IPS-18a (cell line): ENCODE measurements around the gene GSK3B.

ENCODE experiments used
- H3K27ac ChIP-seq: one replicate; pipeline ENCODE4 v1.5.1; 2013; ENCODE audit warnings: low read length
- H3K27me3 ChIP-seq: one replicate; pipeline ENCODE4 v1.6.1; 2013; ENCODE audit warnings: mild to moderate bottlenecking, low read length; ENCODE audit not compliant: control insufficient read depth, insufficient read depth
- H3K36me3 ChIP-seq: one replicate; pipeline ENCODE4 v1.6.1; 2013; ENCODE audit warnings: low read depth, low read length; ENCODE audit not compliant: control insufficient read depth
- H3K4me1 ChIP-seq: one replicate; pipeline ENCODE4 v1.6.1; 2013; ENCODE audit warnings: low read depth, low read length; ENCODE audit not compliant: control insufficient read depth
- H3K4me3 ChIP-seq: one replicate; pipeline ENCODE4 v1.5.1; 2013; ENCODE audit warnings: low read length
- H3K9ac ChIP-seq: one replicate; pipeline ENCODE4 v1.6.1; 2013; ENCODE audit warnings: mild to moderate bottlenecking, low read length, moderate library complexity
- H3K9me3 ChIP-seq: one replicate; pipeline ENCODE4 v1.6.1; 2013; ENCODE audit warnings: low read depth, low read length; ENCODE audit not compliant: control insufficient read depth

The GSK3B gene

GRCh38 chr3:120095226-120095978 is 1.2 kb upstream of the GSK3B start:
- Histone ChIP-seq H3K9ac (peak overlapping the region; percentile 99), H3K27me3 (no peaks in the 10 kb centered on the region), H3K4me1 (peaks cover 4% of the 10 kb centered on the region), H3K27ac (peak overlapping the region; percentile 96), H3K4me3 (peak overlapping the region; percentile 100), H3K36me3 (peaks cover 3% of the 10 kb centered on the region), H3K9me3 (no peaks in the 10 kb centered on the region)

- Histone ChIP-seq H3K9ac (peak overlapping the region; percentile 99), H3K9me3 (no peaks in the 10 kb centered on the region), H3K27me3 (no peaks in the 10 kb centered on the region), H3K4me1 (peaks cover 9% of the 10 kb centered on the region), H3K27ac (peak overlapping the region; percentile 96), H3K36me3 (peaks cover 3% of the 10 kb centered on the region), H3K4me3 (peak overlapping the region; percentile 100)
Observed at GRCh38 chr3:120094776-120095225, 554 bp upstream of the GSK3B start.

GRCh38 chr3:120093119-120093910 is 932 bp downstream of the GSK3B start:
- Histone ChIP-seq H3K9me3 (no peaks in the 10 kb centered on the region), H3K27ac (peak overlapping the region; percentile 62), H3K36me3 (peaks cover under 1% of the 10 kb centered on the region), H3K9ac (peak overlapping the region; percentile 99), H3K27me3 (no peaks in the 10 kb centered on the region), H3K4me3 (peak overlapping the region; percentile 100), H3K4me1 (peaks cover 16% of the 10 kb centered on the region)

GRCh38 chr3:120092474-120092873 is 1.8 kb downstream of the GSK3B start:
- Histone ChIP-seq H3K27ac (no peak overlapping the region), H3K36me3 (no peaks in the 10 kb centered on the region), H3K4me1 (peaks cover 16% of the 10 kb centered on the region), H3K4me3 (peak overlapping the region; percentile 100), H3K9ac (peak overlapping the region; percentile 99), H3K27me3 (no peaks in the 10 kb centered on the region), H3K9me3 (no peaks in the 10 kb centered on the region)

GRCh38 chr3:120090422-120090821 is 3.8 kb downstream of the GSK3B start:
- H3K9me3 ChIP-seq: no peaks in the 10 kb centered on the region
- no peaks in the 10 kb centered on the region for H3K36me3 ChIP-seq
- no peak overlapping the region for H3K27ac ChIP-seq
- no peaks in the 10 kb centered on the region for H3K27me3 ChIP-seq
- peak overlapping the region; percentile 100 for H3K4me3 ChIP-seq
- peaks cover 16% of the 10 kb centered on the region for H3K4me1 ChIP-seq
- no peak overlapping the region for H3K9ac ChIP-seq

GRCh38 chr3:120089089-120089488 is 5.2 kb downstream of the GSK3B start:
- Histone ChIP-seq H3K4me1 (peaks cover 16% of the 10 kb centered on the region), H3K4me3 (no peak overlapping the region)

GRCh38 chr3:120088622-120089021 is 5.6 kb downstream of the GSK3B start:
- Histone ChIP-seq H3K9me3 (no peaks in the 10 kb centered on the region), H3K4me3 (no peak overlapping the region), H3K4me1 (peaks cover 16% of the 10 kb centered on the region), H3K27ac (no peak overlapping the region), H3K27me3 (no peaks in the 10 kb centered on the region), H3K36me3 (peaks cover 3% of the 10 kb centered on the region), H3K9ac (no peak overlapping the region)

More at GRCh38 chr3:120089089-120089488, 5.2 kb downstream of the GSK3B start:
- H3K36me3 ChIP-seq: no peaks in the 10 kb centered on the region
- H3K27ac ChIP-seq: no peak overlapping the region
- H3K27me3 ChIP-seq: no peaks in the 10 kb centered on the region
- no peak overlapping the region for H3K9ac ChIP-seq
- H3K9me3 ChIP-seq: no peaks in the 10 kb centered on the region

GRCh38 chr3:120081719-120082118 is 12.5 kb downstream of the GSK3B start:
- H3K9me3 ChIP-seq: no peaks in the 10 kb centered on the region
- H3K36me3 ChIP-seq: peaks cover 4% of the 10 kb centered on the region
- no peak overlapping the region for H3K9ac ChIP-seq
- H3K4me3 ChIP-seq: no peak overlapping the region
- H3K27me3 ChIP-seq: no peaks in the 10 kb centered on the region
- no peaks in the 10 kb centered on the region for H3K4me1 ChIP-seq
- H3K27ac ChIP-seq: no peak overlapping the region

GRCh38 chr3:120080836-120081235 is 13.4 kb downstream of the GSK3B start:
- H3K9ac ChIP-seq: no peak overlapping the region
- no peak overlapping the region for H3K27ac ChIP-seq
- H3K36me3 ChIP-seq: peaks cover 4% of the 10 kb centered on the region
- H3K4me3 ChIP-seq: no peak overlapping the region
- no peaks in the 10 kb centered on the region for H3K4me1 ChIP-seq
- no peaks in the 10 kb centered on the region for H3K27me3 ChIP-seq
- no peaks in the 10 kb centered on the region for H3K9me3 ChIP-seq

- Histone ChIP-seq H3K4me3 (no peak overlapping the region), H3K27me3 (no peaks in the 10 kb centered on the region), H3K36me3 (no peaks in the 10 kb centered on the region), H3K27ac (no peak overlapping the region), H3K4me1 (no peaks in the 10 kb centered on the region), H3K9ac (no peak overlapping the region), H3K9me3 (no peaks in the 10 kb centered on the region)
Observed at GRCh38 chr3:120077731-120078130, 16.5 kb downstream of the GSK3B start.

- H3K4me3 ChIP-seq: no peak overlapping the region
- H3K9me3 ChIP-seq: no peaks in the 10 kb centered on the region
- H3K27ac ChIP-seq: no peak overlapping the region
- peaks cover 10% of the 10 kb centered on the region for H3K4me1 ChIP-seq
- H3K36me3 ChIP-seq: no peaks in the 10 kb centered on the region
- H3K27me3 ChIP-seq: no peaks in the 10 kb centered on the region
- no peak overlapping the region for H3K9ac ChIP-seq
Observed at GRCh38 chr3:120072867-120073525, 21.3 kb downstream of the GSK3B start.
